ENCODE data around the gene CHN2.

Gene CHN2

GRCh38 chr7:29430279-29430949 is 235.8 kb downstream of the CHN2 start:
- no peak for TF ChIP-seq CTCF (IDR thresholded peaks at IDR 0.05; ENCODE audit: low read depth, low read length)
- no peak overlapping the region for H3K4me3 ChIP-seq (ENCODE audit: low read depth, low read length)

GRCh38 chr7:29431686-29432085 is 237.1 kb downstream of the CHN2 start:
- TF ChIP-seq CTCF (IDR thresholded peaks at IDR 0.05; ENCODE audit: low read depth, low read length): no peak
- H3K4me3 ChIP-seq (ENCODE audit: low read depth, low read length): no peak overlapping the region

GRCh38 chr7:29432721-29433120 is 238.1 kb downstream of the CHN2 start:
- H3K4me3 ChIP-seq (ENCODE audit: low read depth, low read length): no peak overlapping the region
- no peak for TF ChIP-seq CTCF (IDR thresholded peaks at IDR 0.05; ENCODE audit: low read depth, low read length)

GRCh38 chr7:29434380-29434768 is 239.8 kb downstream of the CHN2 start:
- H3K4me3 ChIP-seq (ENCODE audit: low read depth, low read length): no peak overlapping the region
- no peak for TF ChIP-seq CTCF (IDR thresholded peaks at IDR 0.05; ENCODE audit: low read depth, low read length)

GRCh38 chr7:29435167-29435566 is 240.6 kb downstream of the CHN2 start:
- TF ChIP-seq CTCF (IDR thresholded peaks at IDR 0.05; ENCODE audit: low read depth, low read length): no peak
- no peak overlapping the region for H3K4me3 ChIP-seq (ENCODE audit: low read depth, low read length)

- TF ChIP-seq CTCF (IDR thresholded peaks at IDR 0.05; ENCODE audit: low read depth, low read length): no peak
- no peak overlapping the region for H3K4me3 ChIP-seq (ENCODE audit: low read depth, low read length)
Measured at GRCh38 chr7:29435902-29436301, 241.3 kb downstream of the CHN2 start.

GRCh38 chr7:29442146-29442545 is 247.6 kb downstream of the CHN2 start:
- TF ChIP-seq CTCF (IDR thresholded peaks at IDR 0.05; ENCODE audit: low read depth, low read length): no peak
- no peak overlapping the region for H3K4me3 ChIP-seq (ENCODE audit: low read depth, low read length)
